Stimulated activated CD4-positive, alpha-beta T cell treated with anti-CD3 and anti-CD28 coated beads, Interleukin-1b, Interleukin-23, amount 100 ng/mL, for 4 hours (primary cell): ENCODE data around the gene CCL15.
"Not testable (repeated sequence)": the region's sequence is repeated elsewhere in the genome, so short reads cannot be mapped to it uniquely, and the experiment has no call there.

Experiments
- DNase-seq, 2 donors: peaks; one replicate each; pipeline ENCODE4 v3.0.0-alpha.2; 2020; ENCODE audit warnings: low read depth in 2 of 2

CCL15 gene, protein sequence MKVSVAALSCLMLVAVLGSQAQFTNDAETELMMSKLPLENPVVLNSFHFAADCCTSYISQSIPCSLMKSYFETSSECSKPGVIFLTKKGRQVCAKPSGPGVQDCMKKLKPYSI

DNA sequence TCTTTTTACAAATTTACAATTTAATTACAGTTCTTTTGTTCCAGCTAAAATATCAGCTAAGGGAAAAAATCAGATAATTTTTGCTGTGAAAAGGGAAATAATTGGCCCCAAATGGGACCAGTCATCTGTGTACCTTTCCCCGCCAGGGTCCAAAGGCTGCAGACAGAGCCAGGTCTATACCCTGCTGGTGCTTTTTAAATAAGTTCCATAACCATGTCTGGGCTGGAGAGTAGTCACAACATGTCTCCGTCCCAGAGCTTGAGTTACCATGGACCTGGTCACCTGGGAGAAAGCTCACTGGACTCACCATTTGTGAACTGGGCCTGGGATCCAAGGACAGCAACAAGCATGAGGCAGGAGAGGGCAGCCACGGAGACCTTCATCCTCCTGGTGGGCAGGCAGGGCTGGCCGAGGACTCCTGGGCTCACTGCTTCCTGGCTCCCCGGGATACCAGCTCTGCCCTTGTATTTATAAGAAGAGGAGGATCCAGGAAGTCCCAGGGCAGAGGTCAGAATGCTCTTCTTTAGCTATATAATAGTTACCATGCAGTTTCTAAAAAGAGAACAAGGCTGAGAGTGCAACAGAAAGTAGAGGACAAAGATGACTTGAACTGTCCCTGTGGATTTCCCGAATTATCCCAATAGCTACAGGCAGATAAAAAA is at the start of gene CCL15:
CCL15 (minus strand) TSS at position 444 of the 662 bp plus-strand sequence; CDS start at position 383, 61 bp downstream.
- DNase-seq, result no peak

DNA sequence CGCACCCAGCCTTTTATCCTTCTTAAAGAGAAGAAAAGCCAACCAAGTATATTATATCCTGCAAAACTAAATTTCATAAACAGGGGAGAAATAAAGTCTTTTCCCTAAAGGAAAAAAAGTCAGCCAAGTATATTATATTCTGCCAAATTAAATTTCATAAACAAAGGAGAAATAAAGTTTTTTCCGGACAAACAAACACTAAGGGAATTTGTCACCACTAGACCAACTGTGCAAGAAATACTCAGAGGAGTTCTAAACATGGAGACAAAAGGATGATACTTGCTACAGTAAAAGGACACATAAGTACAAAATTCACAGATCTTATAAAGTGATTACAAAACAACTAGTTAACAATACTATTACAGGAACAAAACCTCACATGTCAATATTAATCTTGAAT is 48.3 kb upstream of the CCL15 start:
- DNase-seq, result no peak

DNA sequence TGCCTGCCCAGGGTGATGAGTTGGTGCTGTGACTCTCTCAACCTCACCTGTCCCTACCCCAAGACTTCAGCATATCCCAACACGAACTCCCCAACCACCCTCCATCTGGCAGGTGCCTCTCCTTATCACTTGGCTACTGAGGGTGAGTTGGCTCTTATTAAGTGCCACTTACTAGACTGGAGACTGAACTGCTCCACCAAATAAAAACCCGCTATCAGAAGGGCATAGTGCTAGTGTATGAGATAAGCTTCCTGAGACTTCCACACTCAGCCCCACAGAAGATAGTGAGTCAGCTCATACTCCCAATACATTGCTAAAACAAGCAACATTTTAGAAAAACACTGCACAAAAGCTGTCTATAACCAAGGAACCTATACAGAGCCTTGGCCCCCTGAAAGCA is 46.7 kb upstream of the CCL15 start:
- DNase-seq, result no peak

DNA sequence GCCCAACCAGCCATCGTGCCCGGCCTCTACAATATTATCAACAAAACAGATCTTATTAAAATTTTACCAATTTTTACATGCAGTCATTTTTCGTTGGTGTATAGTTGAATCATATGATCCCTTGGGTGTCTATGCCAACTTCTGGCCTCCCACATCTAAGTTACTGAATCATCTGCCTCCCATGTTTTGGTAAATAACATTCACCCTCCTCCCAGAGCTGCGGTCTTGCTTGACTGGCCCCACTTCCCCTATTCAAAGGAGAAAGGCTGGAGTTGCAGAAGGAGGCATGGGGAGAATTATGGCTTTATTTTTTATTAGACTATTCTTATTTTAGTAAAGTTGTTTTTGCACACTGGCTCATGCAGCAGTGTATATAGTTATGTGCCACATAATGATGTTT is 34.9 kb upstream of the CCL15 start:
- DNase-seq, result no peak

DNA sequence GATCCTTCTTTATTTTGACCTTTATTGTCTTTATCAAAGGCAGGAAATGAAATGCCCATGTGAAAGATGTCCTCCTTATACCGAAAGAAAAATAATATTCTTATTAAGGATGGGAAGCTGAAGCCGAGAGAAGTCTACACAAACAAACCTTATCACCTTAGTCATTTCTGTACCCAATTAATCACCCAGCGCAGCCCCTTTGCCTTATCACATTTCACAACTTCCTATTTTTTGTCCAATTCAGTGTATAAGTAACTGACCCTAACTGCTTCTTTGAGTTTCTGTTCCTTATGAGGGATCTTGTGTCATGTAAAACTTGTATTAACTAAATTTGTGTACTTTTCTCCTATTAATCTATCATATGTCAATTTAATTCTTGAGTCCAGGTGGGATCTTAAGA is 32.8 kb upstream of the CCL15 start:
- DNase-seq, result no peak

DNA sequence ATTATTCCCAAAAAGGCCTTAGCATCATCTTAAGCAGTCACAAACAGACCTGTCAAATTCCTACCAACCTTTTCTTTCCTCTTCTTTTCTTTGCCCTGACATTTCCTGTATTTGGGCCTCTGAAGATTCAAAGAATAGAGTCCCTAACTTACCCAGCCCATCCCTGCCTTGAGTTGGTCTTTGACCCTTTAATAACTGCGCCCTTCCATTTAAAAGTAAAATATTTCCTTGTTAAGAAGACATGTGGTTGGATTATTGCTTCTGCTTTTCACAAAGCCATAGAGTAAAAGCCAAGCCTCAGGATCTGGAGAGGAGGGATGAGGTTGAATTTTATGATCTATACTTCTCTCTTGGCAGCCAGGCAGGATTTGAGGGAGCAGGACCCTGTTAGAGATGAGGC is 29.6 kb upstream of the CCL15 start:
- no peak for DNase-seq

DNA sequence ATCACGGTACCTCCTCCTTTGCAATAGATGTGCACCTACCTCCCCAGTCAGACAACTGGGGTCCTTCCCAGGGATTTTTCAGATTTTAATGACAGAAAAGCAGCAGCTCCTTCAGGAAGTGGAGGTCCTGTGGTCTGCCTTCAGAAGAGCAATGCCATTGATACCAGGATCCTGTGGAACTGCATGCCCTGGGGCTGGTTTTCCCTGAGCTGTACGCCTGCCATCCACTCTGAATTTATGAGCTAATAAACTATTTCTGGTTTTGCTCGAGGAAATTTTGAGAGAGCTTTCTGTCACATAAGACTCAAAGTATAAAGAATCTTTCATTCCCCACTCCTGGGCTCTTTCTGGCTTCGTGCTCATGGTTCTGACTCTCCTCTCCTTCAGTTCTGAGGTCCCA is 26.4 kb upstream of the CCL15 start:
- DNase-seq, result no peak

DNA sequence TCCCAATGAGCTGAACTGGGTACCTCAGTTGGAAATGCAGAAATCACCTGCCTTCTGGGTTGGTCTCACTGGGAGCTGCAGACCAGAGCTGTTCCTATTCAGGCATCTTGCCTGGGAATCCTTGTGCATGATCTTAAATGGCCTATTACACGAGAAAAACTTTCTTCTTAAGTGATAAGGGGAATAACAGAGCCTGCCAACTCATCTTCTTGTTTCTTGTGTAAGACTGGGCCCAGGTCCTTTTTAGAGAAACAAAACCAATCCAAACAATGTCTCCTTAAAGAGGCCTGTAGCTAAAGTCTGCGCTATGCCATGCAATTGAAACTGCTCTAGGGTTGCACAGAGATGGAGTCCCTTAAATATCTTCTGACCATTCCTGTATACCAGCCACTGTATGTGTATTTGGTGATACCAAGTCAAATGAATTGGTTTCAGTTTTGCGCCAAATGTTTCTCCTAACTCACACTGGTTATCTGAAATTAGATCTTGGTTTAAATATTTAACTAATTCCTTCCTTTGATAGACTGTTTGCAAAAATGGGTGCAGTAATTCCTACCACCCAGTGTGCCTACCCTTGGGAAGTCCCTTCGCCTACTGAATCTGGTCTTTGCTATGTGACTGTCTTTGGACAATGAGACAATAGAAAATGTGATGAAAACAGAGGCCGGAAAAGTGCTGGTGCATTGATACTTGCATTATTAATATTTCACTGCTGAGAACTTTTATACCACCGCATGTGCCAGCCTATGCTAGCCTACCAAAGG is 22.9 kb upstream of the CCL15 start:
- DNase-seq, result no peak

DNA sequence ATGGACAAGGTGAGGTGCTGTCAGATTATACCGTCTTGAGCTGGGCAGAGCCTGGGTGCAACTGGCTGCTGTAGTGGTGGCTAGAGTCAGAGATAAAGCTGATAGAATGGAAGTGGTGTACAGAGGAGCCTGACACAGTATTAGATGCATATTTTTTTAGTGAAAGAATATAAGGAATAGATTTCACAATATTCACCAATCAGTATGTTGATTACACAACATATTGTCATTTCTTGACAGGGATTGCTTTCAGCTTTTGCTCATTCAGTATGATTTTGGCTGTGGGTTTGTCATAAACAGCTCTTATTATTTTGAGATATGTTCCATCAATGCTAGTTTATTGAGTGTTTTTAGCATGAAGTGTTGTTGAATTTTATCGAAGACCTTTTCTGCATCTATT is 18.1 kb upstream of the CCL15 start:
- DNase-seq, result no peak

DNA sequence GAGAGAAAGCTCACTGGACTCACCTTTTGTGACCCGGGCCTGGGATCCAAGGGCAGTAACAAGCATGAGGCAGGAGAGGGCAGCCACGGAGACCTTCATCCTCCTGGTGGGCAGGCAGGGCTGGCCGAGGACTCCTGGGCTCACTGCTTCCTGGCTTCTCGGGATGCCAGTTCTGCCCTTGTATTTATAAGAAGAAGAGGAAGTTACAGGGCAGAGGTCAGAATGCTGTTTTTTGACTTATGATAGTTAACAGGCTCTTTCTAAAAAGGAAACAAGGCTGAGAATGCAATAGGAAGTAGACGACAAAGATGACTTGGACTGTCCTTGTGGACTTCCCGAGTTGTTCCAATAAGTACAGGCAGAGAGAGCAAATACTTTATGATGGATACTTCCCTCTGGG is 16.4 kb upstream of the CCL15 start, which contains the start of gene CCL23:
CCL23 (minus strand) TSS at position 174 of the 400 bp plus-strand sequence; CDS start at position 99, 75 bp downstream.
- DNase-seq, result no peak

DNA sequence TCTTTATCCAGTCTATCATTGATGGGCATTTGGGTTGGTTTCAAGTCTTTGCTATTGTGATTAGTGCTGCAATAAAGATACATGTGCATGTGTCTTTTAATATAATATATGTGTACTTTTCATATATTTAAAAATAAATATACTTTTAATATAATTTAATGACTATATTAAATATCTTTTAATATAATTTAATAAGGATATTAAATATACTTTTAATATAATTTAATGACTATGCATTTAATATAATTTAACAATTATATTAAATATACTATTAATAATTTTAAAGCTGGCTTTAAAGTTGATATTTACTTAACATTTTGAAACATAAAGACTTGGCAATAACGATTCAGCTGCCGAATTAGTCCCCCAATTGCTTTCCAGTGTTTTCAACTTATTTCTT is 15.2 kb upstream of the CCL15 start:
- no peak for DNase-seq

DNA sequence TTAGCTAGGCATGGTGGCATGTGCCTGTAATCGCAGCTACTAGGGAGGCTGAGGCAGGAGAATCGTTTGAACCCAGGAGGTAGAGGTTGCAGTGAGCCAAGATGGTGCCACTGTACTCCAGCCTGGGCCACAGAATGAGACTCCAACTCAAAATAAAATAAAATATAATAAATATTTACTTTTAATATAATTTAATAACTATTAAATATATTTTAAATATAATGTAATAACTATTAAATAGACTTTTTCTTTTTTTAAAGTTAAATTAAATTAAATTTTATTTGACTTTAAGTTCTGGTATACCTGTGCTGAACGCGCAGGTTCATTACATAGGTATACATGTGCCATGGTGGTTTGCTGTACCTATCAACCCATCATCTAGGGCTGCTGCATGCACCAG is 14.5 kb upstream of the CCL15 start:
- DNase-seq, result not testable (repeated sequence)

DNA sequence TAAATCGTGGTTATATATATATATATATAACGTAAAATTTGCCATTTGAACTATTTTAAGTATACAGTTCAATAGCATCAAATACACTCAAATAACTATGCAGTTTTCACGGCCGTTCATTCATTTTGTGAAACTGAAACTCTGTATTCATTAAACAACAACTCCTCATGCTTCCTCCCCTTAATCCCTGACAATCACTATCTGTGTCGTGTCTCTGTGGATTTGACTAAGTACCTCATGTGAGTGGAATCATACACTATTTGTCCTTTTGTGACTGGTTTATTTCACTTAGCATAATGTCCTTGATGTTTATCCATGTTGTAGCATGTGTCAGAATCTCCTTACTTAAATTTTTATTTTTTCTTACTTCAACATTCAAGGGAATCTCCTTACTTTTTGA is 13.6 kb upstream of the CCL15 start:
- DNase-seq, result no peak

DNA sequence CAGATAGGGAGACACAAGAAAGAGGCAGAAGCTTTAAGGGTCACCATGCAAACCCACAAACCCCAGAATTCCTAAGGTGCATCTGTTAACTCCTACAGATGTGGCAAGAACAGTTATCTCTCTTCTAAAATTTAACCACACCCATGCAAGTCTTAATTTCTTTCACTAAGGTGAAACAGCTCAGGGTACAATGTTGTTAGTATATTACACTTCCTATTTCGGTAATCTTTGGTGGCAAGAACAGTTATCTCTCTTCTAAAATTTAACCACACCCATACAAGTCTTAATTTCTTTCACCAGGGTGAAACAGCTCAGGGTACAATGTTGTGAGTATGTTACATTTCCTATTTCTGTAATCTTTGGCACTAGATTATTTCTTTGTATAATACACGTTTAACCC is 9.8 kb upstream of the CCL15 start:
- no peak for DNase-seq

DNA sequence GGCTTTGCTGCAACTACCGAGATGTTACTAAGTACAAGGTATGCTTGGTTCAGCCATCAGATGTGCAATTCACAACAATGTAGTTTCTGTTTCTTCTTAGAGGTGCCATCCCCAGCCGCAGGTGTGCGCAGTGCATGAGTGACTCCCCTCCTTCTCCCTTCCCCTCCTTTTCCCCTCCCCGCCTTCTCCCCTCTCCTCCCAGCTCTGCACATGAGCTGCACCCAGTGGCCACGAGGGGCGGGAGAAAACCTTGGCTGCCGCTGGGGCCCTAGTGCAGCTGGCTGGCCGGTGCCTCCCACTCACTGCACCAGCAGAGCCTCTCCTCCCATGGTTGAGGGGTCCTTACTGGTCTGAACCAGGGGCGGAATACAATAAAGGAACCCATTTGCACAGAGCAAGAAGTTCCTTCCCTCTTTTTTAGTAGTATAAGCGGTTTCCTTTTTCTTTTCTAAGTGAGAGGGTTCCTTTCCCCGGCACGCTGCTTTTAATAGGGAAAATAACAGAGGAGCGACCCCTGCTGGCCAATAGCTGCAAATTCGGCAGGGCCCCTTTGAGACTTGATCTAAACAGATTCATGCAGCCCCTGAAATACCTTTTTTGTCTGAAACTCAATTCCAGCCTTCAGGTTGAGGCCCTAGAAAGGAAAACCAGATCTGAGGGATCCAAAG is 7.8 kb upstream of the CCL15 start:
- DNase-seq, result no peak

DNA sequence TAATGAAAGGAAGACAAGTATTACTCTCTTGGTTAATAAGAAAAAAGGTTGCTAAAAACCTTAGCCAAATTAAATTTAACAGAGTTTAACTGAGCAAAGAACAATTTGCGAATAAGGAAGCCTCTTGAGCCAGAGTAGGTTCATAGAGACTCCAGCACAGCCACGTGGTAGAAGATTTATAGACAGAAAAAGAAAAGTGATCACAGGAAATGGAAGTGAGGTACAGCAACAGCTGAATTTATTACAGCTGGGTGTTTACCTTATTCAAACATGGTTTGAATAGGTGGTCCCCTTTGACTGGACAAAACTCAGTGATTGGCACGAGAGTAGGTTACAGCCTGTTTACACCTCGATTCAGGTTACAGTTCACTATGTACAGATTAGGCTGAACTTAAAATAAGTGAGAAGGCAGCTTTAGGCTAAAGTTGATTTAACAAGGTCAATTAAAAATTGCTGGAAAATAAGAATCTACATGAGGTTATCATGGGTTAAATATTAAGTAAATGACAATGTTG is 3.3 kb upstream of the CCL15 start:
- DNase-seq, result no peak

DNA sequence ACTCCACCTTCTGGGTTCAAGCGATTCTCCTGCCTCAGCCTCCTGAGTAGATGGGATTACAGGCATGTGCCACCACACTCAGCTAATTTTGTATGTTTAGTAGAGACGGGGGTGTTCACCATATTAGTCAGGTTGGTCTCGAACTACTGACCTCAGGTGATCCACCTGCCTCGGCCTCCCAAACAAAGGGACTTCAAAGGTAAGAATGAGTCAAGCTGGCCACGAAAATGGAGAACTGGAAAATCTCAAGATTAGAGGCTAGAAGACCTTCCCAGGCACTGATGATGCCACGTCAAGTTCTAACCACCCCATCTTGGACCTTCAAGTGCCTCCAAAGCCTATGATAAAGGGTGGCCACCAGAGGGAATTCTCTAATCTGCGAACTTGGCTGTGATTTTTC is 1.3 kb upstream of the CCL15 start:
- DNase-seq, result no peak

DNA sequence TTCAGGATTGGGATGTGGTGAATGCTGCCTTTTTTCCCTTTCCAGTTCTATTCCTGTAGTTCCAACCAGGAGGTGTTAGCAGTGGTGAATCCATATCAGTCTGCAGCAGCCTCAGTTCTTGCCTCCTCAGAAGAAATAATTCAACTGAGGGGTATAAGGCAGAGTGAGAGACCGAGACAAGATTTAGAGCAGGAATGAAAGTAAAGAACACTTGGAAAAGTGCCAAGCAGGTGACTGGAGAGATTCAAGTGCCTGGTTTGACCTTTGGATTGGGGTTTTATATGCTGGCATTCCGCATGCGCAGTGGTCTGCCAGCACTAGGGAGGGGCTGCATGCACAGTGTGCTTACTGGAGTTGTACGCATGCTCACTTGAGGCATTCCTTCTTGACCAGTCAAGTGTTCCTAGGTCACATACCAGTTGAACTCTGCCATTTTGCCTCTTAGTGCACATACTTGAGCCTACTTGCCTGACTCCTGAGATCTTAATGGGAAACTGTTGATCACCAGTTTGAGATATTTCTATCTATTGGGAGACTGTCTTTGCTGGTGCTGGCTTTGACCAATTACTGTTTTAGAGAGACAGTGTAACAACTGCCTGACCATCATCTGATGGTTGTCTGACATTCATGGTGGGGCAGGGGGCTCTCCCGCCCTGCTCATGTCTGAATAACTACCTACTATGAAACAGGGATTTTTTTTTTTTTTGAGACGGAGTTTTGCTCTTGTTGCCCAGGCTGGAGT is 680 bp upstream of the CCL15 start:
- no peak for DNase-seq

DNA sequence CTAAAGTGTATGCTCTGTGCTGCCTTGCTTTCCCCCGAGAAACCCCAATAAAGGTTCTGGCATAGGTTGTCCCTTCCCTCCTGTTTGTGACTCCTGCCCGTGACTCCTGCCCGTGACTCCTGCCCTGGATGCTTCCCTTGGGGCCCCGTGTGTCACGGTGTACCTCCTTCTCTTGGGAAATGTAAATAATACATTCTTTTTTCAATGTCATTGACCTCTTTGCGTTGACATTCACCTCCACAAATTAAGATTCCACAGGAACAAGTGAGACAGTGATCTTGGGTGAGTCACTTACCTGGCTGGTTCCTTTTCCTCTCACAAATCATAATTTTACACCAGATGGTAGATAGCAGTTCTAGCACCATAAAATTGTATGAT is 632 bp downstream of the CCL15 start:
- DNase-seq, result no peak

DNA sequence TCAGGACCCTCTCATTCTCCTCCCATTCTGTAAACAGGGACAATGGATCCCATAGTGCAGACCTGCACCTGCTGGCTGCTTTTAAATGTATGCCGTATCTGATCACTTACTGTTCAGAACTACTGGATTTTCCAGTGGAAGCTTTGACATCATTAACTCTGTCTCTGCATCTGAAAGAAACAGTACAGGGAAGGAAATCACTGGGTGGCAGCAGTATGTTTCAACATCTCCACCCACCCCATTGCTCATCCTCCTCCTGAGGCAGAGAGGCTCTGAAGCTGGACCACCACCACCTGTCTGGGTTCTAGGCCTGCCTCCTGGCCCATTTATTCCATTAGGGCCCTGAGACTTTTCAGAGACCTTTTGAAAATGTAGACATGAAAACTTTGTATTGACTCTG is 2.6 kb downstream of the CCL15 start:
- DNase-seq, result no peak

DNA sequence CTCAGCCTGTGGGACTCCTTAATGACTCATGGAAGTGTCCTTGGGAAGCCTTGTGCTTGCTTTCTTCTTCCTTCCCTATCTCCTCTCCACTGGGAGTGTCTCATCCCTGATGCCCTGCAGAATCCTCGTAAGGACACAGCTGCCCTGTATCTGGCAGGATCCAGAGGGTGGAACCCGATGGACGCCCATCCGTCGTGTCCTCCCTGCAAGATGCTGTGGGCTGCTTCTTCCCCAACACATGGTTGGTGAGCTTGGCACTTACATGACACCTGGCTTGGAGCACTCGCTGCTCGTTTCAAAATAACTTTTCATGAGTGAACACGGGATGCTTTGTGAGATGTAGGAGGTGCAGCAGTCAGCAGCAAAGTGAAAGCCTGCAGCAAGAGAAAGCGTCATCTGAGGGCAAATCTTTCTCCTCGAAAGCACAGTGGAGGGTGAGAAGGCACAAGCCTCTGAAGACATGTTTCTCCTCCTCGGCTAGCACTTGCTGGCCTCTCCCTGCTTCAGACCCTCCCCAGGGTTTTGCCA is 3.3 kb downstream of the CCL15 start:
- DNase-seq, result no peak

DNA sequence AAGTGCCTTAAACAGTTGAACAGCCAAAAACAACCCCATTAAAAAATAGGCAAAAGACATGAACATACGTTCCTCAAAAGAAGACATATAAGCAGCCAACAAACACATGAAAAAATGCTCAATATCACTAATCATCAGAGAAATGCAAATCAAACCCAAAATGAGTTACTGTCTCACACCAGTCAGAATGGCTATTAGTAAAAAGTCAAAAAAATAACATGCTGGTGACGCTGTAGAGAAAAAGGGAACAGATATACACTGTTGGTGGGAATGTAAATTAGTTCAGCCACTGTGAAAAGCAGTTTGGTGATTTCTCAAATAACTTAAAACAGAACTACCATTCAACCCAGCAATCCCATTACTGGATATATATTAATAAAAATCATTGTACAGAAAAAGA is 6.0 kb downstream of the CCL15 start:
- not testable (repeated sequence) for DNase-seq
